Measurements from ENCODE around the gene NRG3. TPM values are rescaled to one million over a fixed set of nuclear protein-coding genes. Genes with fewer than 3 reads are reported as not detected.

NRG3 gene
- total RNA-seq, 1 donor from 2014 or later, result 32.2 TPM

DNA sequence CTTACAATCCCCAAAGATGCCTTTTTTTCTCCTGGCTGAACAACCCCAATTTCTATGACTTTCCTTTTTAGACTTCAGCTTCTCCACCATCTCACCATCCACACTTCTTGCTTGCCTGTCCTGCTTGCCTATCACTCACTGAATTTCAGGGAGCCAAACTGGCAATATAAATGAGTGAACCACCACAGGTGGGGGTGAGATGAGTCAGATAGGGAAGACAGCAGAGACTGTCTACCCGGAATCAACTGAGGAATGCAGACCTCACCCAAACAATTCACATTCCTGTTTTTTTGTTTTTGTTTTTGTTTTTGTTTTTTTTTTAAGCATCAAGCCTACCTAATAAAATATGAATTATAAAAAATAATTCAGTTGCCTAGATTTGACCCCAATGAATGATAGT, 273.8 kb downstream of the NRG3 start:
- TF ChIP-seq CTCF (IDR thresholded peaks at IDR 0.05; ENCODE audit: unreplicated experiment), result no peak
- no peak overlapping the region for H3K4me3 Mint-ChIP-seq (ENCODE audit: low read depth)
- H3K27me3 Mint-ChIP-seq, result no peaks in the 10 kb centered on the region
- peaks cover 7% of the 10 kb centered on the region for H3K4me1 Mint-ChIP-seq (ENCODE audit: low read depth)
- H3K27ac Mint-ChIP-seq, result no peak overlapping the region
- H3K36me3 Mint-ChIP-seq (ENCODE audit: insufficient read depth), result no peaks in the 10 kb centered on the region
- H3K9me3 Mint-ChIP-seq (ENCODE audit: low read depth), result no peaks in the 10 kb centered on the region
- no peak for DNase-seq (ENCODE audit: low spot score, unreplicated experiment)

- Mint-ChIP-seq H3K4me1 (ENCODE audit: low read depth) (peaks cover 7% of the 10 kb centered on the region), H3K4me3 (ENCODE audit: low read depth) (no peak overlapping the region), H3K36me3 (ENCODE audit: insufficient read depth) (no peaks in the 10 kb centered on the region), H3K27me3 (no peaks in the 10 kb centered on the region), H3K27ac (no peak overlapping the region), H3K9me3 (ENCODE audit: low read depth) (no peaks in the 10 kb centered on the region)
- no peak for TF ChIP-seq CTCF (IDR thresholded peaks at IDR 0.05; ENCODE audit: unreplicated experiment)
- DNase-seq (ENCODE audit: low spot score, unreplicated experiment), result no peak
These were observed 274.7 kb downstream of the NRG3 start for GRCh38 chr10:82149674-82150073.

DNA sequence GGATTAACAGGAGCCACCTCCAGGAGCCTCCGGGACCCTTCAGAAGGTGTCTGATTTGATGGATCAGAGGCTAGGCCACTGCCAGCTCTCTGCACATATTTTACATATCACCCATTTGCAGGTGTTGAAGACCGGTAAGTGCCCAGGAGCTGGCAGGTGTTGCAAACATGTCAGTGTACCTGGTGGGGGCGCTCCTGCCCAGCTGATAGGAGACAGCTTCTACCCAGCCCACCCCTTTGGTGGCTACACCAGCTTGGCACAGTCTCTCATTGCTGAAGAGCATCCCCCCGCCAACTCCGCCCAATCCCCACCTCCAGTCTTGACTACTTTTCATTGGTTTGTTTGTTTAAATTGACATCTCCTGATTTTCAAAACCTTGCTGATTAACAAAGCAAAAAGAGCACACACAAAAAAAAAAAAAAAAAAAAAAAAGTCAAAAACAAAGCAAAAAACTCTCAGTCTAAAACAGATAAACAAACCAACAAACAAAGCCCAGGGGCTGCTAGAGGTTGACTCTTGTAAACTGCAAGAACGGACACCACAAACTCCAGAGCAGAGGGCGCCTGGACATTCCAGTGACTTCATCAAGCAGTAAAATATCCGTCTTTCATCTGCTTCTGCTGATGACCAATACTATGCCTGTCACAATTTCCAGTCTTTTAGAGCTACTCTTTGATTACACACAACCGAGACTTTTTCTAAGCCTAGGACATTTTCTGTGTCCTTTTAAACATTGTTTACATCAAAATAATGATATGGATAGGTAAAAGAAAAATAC, 275.3 kb downstream of the NRG3 start:
- Mint-ChIP-seq H3K4me3 (ENCODE audit: low read depth) (no peak overlapping the region), H3K4me1 (ENCODE audit: low read depth) (peaks cover 7% of the 10 kb centered on the region), H3K27ac (no peak overlapping the region), H3K27me3 (no peaks in the 10 kb centered on the region), H3K36me3 (ENCODE audit: insufficient read depth) (no peaks in the 10 kb centered on the region), H3K9me3 (ENCODE audit: low read depth) (no peaks in the 10 kb centered on the region)
- DNase-seq (ENCODE audit: low spot score, unreplicated experiment), result peak; percentile 32
- TF ChIP-seq CTCF (IDR thresholded peaks at IDR 0.05; ENCODE audit: unreplicated experiment), result peak; percentile 63

DNA sequence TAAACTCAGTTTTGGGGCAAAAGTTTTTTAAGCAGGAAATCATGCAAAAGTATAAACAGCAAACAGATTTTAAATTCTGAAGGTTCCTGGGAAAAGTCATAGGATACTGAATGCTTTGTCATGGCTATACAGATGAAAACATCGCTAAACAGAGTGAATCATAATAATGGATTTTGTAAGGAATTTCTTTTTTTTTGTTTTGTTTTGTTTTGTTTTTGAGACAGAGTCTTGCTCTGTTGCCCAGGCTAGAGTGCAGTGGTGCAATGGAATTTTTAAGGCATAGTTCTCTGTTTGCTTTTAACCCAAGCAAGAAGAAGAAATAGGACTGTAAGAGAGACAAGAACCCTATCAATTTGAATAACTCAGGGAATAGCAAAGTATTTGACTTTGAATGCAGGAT, 285.3 kb downstream of the NRG3 start:
- no peak overlapping the region for H3K4me3 Mint-ChIP-seq (ENCODE audit: low read depth)
- no peak for DNase-seq (ENCODE audit: low spot score, unreplicated experiment)
- H3K27me3 Mint-ChIP-seq, result no peaks in the 10 kb centered on the region
- peaks cover 22% of the 10 kb centered on the region for H3K4me1 Mint-ChIP-seq (ENCODE audit: low read depth)
- no peak overlapping the region for H3K27ac Mint-ChIP-seq
- H3K9me3 Mint-ChIP-seq (ENCODE audit: low read depth), result no peaks in the 10 kb centered on the region
- H3K36me3 Mint-ChIP-seq (ENCODE audit: insufficient read depth), result no peaks in the 10 kb centered on the region
- TF ChIP-seq CTCF (IDR thresholded peaks at IDR 0.05; ENCODE audit: unreplicated experiment), result no peak

DNA sequence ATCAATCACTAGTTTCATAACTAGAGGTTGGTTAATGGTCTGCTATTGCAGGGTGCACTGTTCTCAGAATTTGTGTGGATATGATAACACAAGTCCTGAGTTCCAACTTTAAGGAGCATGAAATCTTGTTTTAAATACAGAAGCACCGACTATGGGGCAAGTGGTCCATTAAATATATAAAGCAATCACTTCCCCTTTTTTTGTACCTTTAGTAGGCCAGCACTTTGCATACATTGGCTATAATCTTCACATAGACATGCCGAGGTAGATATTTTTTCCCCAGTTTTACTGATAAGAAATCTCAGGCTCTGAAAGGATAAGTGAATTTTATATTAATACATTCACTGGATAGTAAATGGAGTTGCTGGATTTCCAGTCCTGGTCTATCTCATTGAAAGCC, 286.3 kb downstream of the NRG3 start:
- Mint-ChIP-seq H3K27ac (no peak overlapping the region), H3K4me3 (ENCODE audit: low read depth) (no peak overlapping the region), H3K27me3 (no peaks in the 10 kb centered on the region), H3K4me1 (ENCODE audit: low read depth) (peaks cover 22% of the 10 kb centered on the region), H3K36me3 (ENCODE audit: insufficient read depth) (no peaks in the 10 kb centered on the region), H3K9me3 (ENCODE audit: low read depth) (no peaks in the 10 kb centered on the region)
- TF ChIP-seq CTCF (IDR thresholded peaks at IDR 0.05; ENCODE audit: unreplicated experiment), result no peak
- no peak for DNase-seq (ENCODE audit: low spot score, unreplicated experiment)
